SU-DHL-6 (cell line): Measurements from ENCODE around the gene OR10G8.

Experiments used
- CTCF ChIP-seq: fragments of 200-600 bp; sonication (generic); IDR thresholded peaks from one replicate; pipeline ENCODE4 v1.5.1; 2017; ENCODE audit warnings: antibody characterized with exemption, mild to moderate bottlenecking, low read length, moderate library complexity; ENCODE audit not compliant: insufficient read depth, poor library complexity, severe bottlenecking
- EZH2phosphoT487 ChIP-seq: fragments of 200-600 bp; sonication (generic), shearing (Covaris generic); conservative IDR thresholded peaks from 2 replicates; pipeline ENCODE4 v1.6.1; 2018; ENCODE audit warnings: mild to moderate bottlenecking, antibody characterized with exemption, low read length, moderate library complexity, mixed read lengths

DNA sequence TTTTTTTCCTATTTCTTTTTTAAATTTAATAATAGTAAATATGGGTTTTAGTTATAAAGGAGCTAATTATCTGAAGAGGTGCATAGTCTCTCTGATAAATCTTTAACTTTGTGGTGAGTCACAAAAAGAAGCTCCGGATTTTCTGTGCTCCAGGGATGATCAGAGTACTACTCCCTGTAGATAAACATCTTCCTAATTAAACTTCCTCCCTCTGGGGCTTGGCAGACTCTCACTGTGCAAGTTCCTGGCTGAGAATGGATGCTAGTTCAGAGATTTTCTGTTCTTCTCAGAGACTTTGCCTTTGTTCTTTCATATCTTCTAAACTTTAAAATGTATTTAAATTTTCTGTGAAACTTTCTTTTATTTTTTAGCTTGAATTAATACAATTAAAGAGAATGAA lies 14.7 kb downstream of the OR10G8 start, which contains the start of gene OR10G7:
- TF ChIP-seq CTCF = no peak
- no peak for TF ChIP-seq EZH2phosphoT487
